K562 (cell line): ENCODE data around the gene HIF1A. TPM values are rescaled to one million over a fixed set of nuclear protein-coding genes. Genes with fewer than 3 reads are reported as not detected.

Experiments
- ATAC-seq: fragments of 200-7000 bp; cut with Tn5 transposase; 3 replicates; pipeline ENCODE4 v1.9.1; 2020; ENCODE audit warnings: moderate library complexity
- BruUV-seq: library from RNA; stranded (reverse); fragments of 400-500 nt; replicated peaks from 2 replicates; lab custom pipeline; 2021; lab: Mats Ljungman, UMichigan
- CTCF ChIA-PET: fragments of 300-600 bp; formaldehyde crosslinking; extraction: SDS; loops from one replicate; lab custom pipeline; 2021; ENCODE audit warnings: low intra/inter-chr PET ratio; lab: Yijun Ruan, JAX
- POLR2A ChIA-PET: fragments of 300-600, 350-650 bp; sonication (Branson Sonifier 250); formaldehyde crosslinking; extraction: SDS; loops from one replicate; lab custom pipeline; 2021; ENCODE audit warnings: antibody characterized with exemption, inconsistent platforms; lab: Yijun Ruan, JAX
- DNase-seq, 4 experiments: peaks; one replicate each; pipeline versions ENCODE4 v3.0.0 to v3.0.0-alpha.2; 2011 to 2018; ENCODE audit warnings: low spot score in 3 of 4, mixed read lengths in 3 of 4; ENCODE audit errors: extremely low read depth in 1 of 4
- FAIRE-seq: peaks from 2 replicates; lab custom pipeline; 2011; peaks lifted over from hg19 to GRCh38; lab: Jason Lieb, UNC
- H2AFZ ChIP-seq: 2 replicates; pipeline ENCODE4 v1.6.0; 2011; ENCODE audit warnings: low read depth, low read length, control low read depth, inconsistent platforms
- H3K27ac ChIP-seq: fragments of 200-600 bp; 3 replicates; pipeline ENCODE4 v1.8.0; 2011; ENCODE audit warnings: low read depth, mild to moderate bottlenecking, control low read depth, inconsistent platforms, low read length, moderate library complexity, mixed read lengths; ENCODE audit errors: extremely low read depth
- H3K27me3 ChIP-seq, 2 experiments: fragments of 300-600 bp in 1 of 2; 2 replicates in 1 of 2; 3 replicates in 1 of 2; pipeline versions ENCODE4 v1.6.0 to v1.8.0; 2011; ENCODE audit warnings: inconsistent platforms in 2 of 2, low read length in 2 of 2, mild to moderate bottlenecking in 1 of 2, mixed read lengths in 1 of 2, moderate library complexity in 1 of 2; ENCODE audit not compliant: control insufficient read depth in 2 of 2, insufficient read depth in 2 of 2
- H3K36me3 ChIP-seq: fragments of 300-600 bp; 3 replicates; pipeline ENCODE4 v1.8.0; 2011; ENCODE audit warnings: mild to moderate bottlenecking, low read length, inconsistent platforms; ENCODE audit not compliant: control insufficient read depth, insufficient read depth
- H3K4me1 ChIP-seq, 2 experiments: fragments of 200-600 bp in 1 of 2; replicated peaks in 1 of 2; 2 replicates in 1 of 2; 3 replicates in 1 of 2; pipeline versions ENCODE4 v1.5.1 to v1.8.0; 2011; ENCODE audit warnings: inconsistent platforms in 2 of 2, low read length in 2 of 2, mild to moderate bottlenecking in 1 of 2, mixed read lengths in 1 of 2, moderate library complexity in 1 of 2; ENCODE audit not compliant: control insufficient read depth in 2 of 2, insufficient read depth in 2 of 2
- H3K4me2 ChIP-seq: 2 replicates; pipeline ENCODE4 v1.6.1; 2011; ENCODE audit warnings: low read length, control low read depth, inconsistent platforms, mixed read lengths; ENCODE audit not compliant: insufficient read depth
- H3K4me3 ChIP-seq: fragments of 200-600 bp; sonication (generic), shearing (Covaris generic); 2 replicates; pipeline ENCODE4 v1.5.1; 2016; ENCODE audit warnings: control low read depth, inconsistent platforms
- H3K79me2 ChIP-seq: fragments of 200-600 bp; 3 replicates; pipeline ENCODE4 v1.8.0; 2011; ENCODE audit warnings: low read length, inconsistent platforms; ENCODE audit not compliant: control insufficient read depth, insufficient read depth
- H3K9ac ChIP-seq, 2 experiments: 2 replicates each; pipeline versions ENCODE4 v1.6.0 to v1.6.1; 2011; ENCODE audit warnings: low read depth in 2 of 2, low read length in 2 of 2, control low read depth in 1 of 2, inconsistent platforms in 1 of 2, mild to moderate bottlenecking in 1 of 2, mixed read lengths in 1 of 2; ENCODE audit not compliant: insufficient read depth in 1 of 2
- H3K9me1 ChIP-seq: one replicate; pipeline ENCODE4 v1.6.0; 2011; ENCODE audit warnings: inconsistent platforms, mild to moderate bottlenecking, low read length, moderate library complexity; ENCODE audit not compliant: control insufficient read depth, insufficient read depth
- H3K9me3 ChIP-seq: replicated peaks from 2 replicates; pipeline ENCODE4 v1.5.1; 2011; ENCODE audit warnings: low read depth, low read length, inconsistent platforms; ENCODE audit not compliant: control insufficient read depth, insufficient read depth
- H4K20me1 ChIP-seq: replicated peaks from 2 replicates; pipeline ENCODE4 v1.6.1; 2011; ENCODE audit warnings: low read length, inconsistent platforms, mixed read lengths; ENCODE audit not compliant: control insufficient read depth, insufficient read depth
- CGGBP1 ChIP-seq: fragments of 250-450 bp; sonication (Bioruptor Pico); IDR thresholded peaks from 2 replicates; pipeline ENCODE4 v1.9.0; 2021; ENCODE audit warnings: mild to moderate bottlenecking
- DEAF1 ChIP-seq: fragments of 450-650 bp; formaldehyde crosslinking; IDR thresholded peaks from 2 replicates; pipeline ENCODE4 v1.4.0; 2020; ENCODE audit warnings: mild to moderate bottlenecking, moderate library complexity
- GTF2A2 ChIP-seq: IDR thresholded peaks from 2 replicates; pipeline ENCODE4 v1.6.1; 2016; ENCODE audit warnings: mild to moderate bottlenecking, missing genetic modification characterization, missing compliant biosample characterization
- HCFC1 ChIP-seq: IDR thresholded peaks from 2 replicates; pipeline ENCODE4 v1.6.1; 2012; ENCODE audit warnings: low read depth, low read length, improper control_type of control experiment
- MAFG ChIP-seq: fragments of 450-650 bp; conservative IDR thresholded peaks from 2 replicates; pipeline ENCODE4 v1.6.1; 2016; ENCODE audit warnings: missing genetic modification characterization, missing compliant biosample characterization
- MBD2 ChIP-seq: sonication (generic); IDR thresholded peaks from 2 replicates; pipeline ENCODE4 v1.6.1; 2016; ENCODE audit warnings: low read depth, borderline replicate concordance
- MEF2A ChIP-seq: IDR thresholded peaks from 2 replicates; pipeline ENCODE4 v1.6.1; 2011; ENCODE audit warnings: low read depth, mild to moderate bottlenecking, low read length, moderate library complexity; ENCODE audit not compliant: control insufficient read depth
- MTF1 ChIP-seq: fragments of 250-450 bp; sonication (Bioruptor Pico); IDR thresholded peaks from 2 replicates; pipeline ENCODE4 v1.9.0; 2021; ENCODE audit warnings: moderate library complexity, mild to moderate bottlenecking, inconsistent platforms, borderline replicate concordance
- NFRKB ChIP-seq: fragments of 450-650 bp; IDR thresholded peaks from 2 replicates; pipeline ENCODE4 v1.6.1; 2016; ENCODE audit warnings: low read depth
- TAF9B ChIP-seq: fragments of 450-650 bp; IDR thresholded peaks from 2 replicates; pipeline ENCODE4 v1.6.1; 2018; ENCODE audit warnings: mild to moderate bottlenecking; ENCODE audit not compliant: partially characterized antibody
- TBL1XR1 ChIP-seq, 2 experiments: IDR thresholded peaks; 2 replicates each; pipeline ENCODE4 v1.6.1; 2012; ENCODE audit warnings: improper control_type of control experiment in 2 of 2, low read length in 2 of 2, mild to moderate bottlenecking in 1 of 2
- ZBTB34 ChIP-seq: fragments of 250-450 bp; sonication (Bioruptor Pico); IDR thresholded peaks from 2 replicates; pipeline ENCODE4 v1.8.0; 2021; ENCODE audit warnings: mild to moderate bottlenecking, moderate library complexity
- ZBTB5 ChIP-seq: fragments of 450-650 bp; IDR thresholded peaks from 2 replicates; pipeline ENCODE4 v1.6.1; 2017; ENCODE audit warnings: antibody characterized with exemption
- ZNF311 ChIP-seq: fragments of 250-450 bp; sonication (Bioruptor Pico); IDR thresholded peaks from 2 replicates; pipeline ENCODE4 v1.4.0; 2020; ENCODE audit warnings: mild to moderate bottlenecking, moderate library complexity
- ZNF507 ChIP-seq: conservative IDR thresholded peaks from 2 replicates; pipeline ENCODE4 v1.6.1; 2017; ENCODE audit warnings: missing genetic modification characterization, missing compliant biosample characterization
- ZNF644 ChIP-seq: fragments of 200-800 bp; sonication (Bioruptor generic); IDR thresholded peaks from 2 replicates; pipeline ENCODE4 v1.6.1; 2016; ENCODE audit warnings: low read depth, missing genetic modification characterization, missing compliant biosample characterization
- WGBS: fragments of 100-300 bp; shearing (Covaris generic); methylation state at CpG from one replicate; pipeline ENCODE4 v1.1.6; 2016; ENCODE audit warnings: low coverage, mixed read lengths; ENCODE audit not compliant: insufficient coverage; ENCODE audit errors: missing lambda C conversion rate; 5-methylcytosine and 5-hydroxymethylcytosine counted together
- in situ Hi-C: fragments of 300-500 bp; cut with MboI; formaldehyde crosslinking; loops from 4 replicates; pipeline ENCODE4 v1.15.0; 2018; ENCODE audit warnings: inconsistent platforms, mixed read lengths
- intact Hi-C: fragments of 100-400 bp; cut with micrococcal nuclease; formaldehyde crosslinking; loops from 2 replicates; pipeline ENCODE4 v1.14.2; 2022
- polyA plus RNA-seq, 8 experiments: library from polyadenylated mRNA; depleted of rRNA in 4 of 8; stranded (reverse) in 5 of 8; unstranded in 3 of 8; fragments of >200 nt; fragmentation: Nextera tagmentation in 2 of 8; fragmentation: Illumina TruSeq in 1 of 8; extraction: Ambion mirVana in 2 of 8; extraction: Trizol in 1 of 8; gene quantifications; 2 replicates each; pipeline versions ENCODE4 v1.2.1 to v1.2.3, GENCODE V29; 2011 to 2014; ENCODE audit warnings: inconsistent platforms in 1 of 8, missing spikeins in 1 of 8
- total RNA-seq, 7 experiments: library from RNA; depleted of rRNA in 6 of 7; stranded (reverse); fragments of >200 nt in 6 of 7; fragmentation: Illumina TruSeq in 2 of 7; extraction: Trizol in 2 of 7; gene quantifications; 2 replicates each; pipeline versions ENCODE4 v1.2.1 to v1.2.3, GENCODE V29; 2011 to 2021; ENCODE audit warnings: low replicate concordance in 1 of 7

HIF1A gene
- total and polyA plus RNA-seq, 9 of the 15 experiments (the other 6 are each of a cell fraction or from before 2014, with no cell fraction given), result 5.9 to 35.3 (median 24.2) TPM

GRCh38 chr14:61712137-61712536 lies 16.8 kb downstream of the HIF1A start:
- no TSS peak for BruUV-seq
- no peak for DNase-seq
- H2AFZ ChIP-seq, result no peak overlapping the region
- no peaks in the 10 kb centered on the region; a peak in 2 of 5 replicates for H3K4me1 ChIP-seq
- no peak for FAIRE-seq
- intact Hi-C loops (no loop called here), in situ Hi-C loops (no loop called here)
- peaks cover 84% of the 10 kb centered on the region for H3K79me2 ChIP-seq
- ChIA-PET POLR2A (interaction anchor here (1.2 kb wide), 1 partner anchor 22 kb away, joined by 3 read pairs; no protein-coding TSS in a partner anchor), CTCF (no interaction called here)
- H3K4me3 ChIP-seq, result no peak overlapping the region
- H3K4me2 ChIP-seq, result no peak overlapping the region
- ATAC-seq, result no peak
- H3K36me3 ChIP-seq, result no peaks in the 10 kb centered on the region; the same call in 2 of the 3 replicates
- H4K20me1 ChIP-seq, result peaks cover 17% of the 10 kb centered on the region
- 89% methylated on average over 1 of the region's 1 CpG for WGBS
- no peak overlapping the region for H3K9ac ChIP-seq
- TF ChIP-seq MAFG (tag) (no peak), TAF9B (no peak), DEAF1 (CRISPR knock-in tag) (no peak), MBD2 (no peak), MEF2A (no peak), ZNF507 (tag) (no peak), CGGBP1 (no peak), MTF1 (CRISPR knock-in tag) (no peak), ZBTB5 (no peak), ZNF644 (no peak), TBL1XR1 (IDR thresholded peaks at IDR 0.05; ENCODE audit: low read length in 2 of 2) (no peak), GTF2A2 (tag) (no peak), HCFC1 (no peak), ZNF311 (CRISPR knock-in tag) (no peak), NFRKB (no peak), ZBTB34 (CRISPR knock-in tag) (no peak)
- no peaks in the 10 kb centered on the region for H3K9me3 ChIP-seq
- H3K27me3 ChIP-seq, result no peaks in the 10 kb centered on the region
- no peak overlapping the region for H3K27ac ChIP-seq
- H3K9me1 ChIP-seq, result no peaks in the 10 kb centered on the region
